Chondrocyte (in vitro differentiated cells): ENCODE results near the gene ATP5MG. TPM values are rescaled to one million over a fixed set of nuclear protein-coding genes. Genes with fewer than 3 reads are reported as not detected.

Experiments used
- DNase-seq: peaks from one replicate; pipeline ENCODE4 v3.0.0; 2021; ENCODE audit warnings: mixed read lengths, low spot score
- H3K27ac Mint-ChIP-seq: one replicate; pipeline ENCODE4 v1.8.0; 2021; ENCODE audit warnings: mild to moderate bottlenecking, moderate library complexity, mixed read lengths; ENCODE audit not compliant: unreplicated experiment
- H3K27me3 Mint-ChIP-seq: 2 replicates; pipeline ENCODE4 v1.8.0; 2021; ENCODE audit warnings: low read depth, mixed read lengths
- H3K36me3 Mint-ChIP-seq: 2 replicates; pipeline ENCODE4 v1.8.0; 2021; ENCODE audit warnings: low read depth, mixed read lengths
- H3K4me1 Mint-ChIP-seq: 2 replicates; pipeline ENCODE4 v1.8.0; 2021; ENCODE audit warnings: low read depth, mild to moderate bottlenecking, mixed read lengths
- H3K4me3 Mint-ChIP-seq: one replicate; pipeline ENCODE4 v1.8.0; 2021; ENCODE audit warnings: mild to moderate bottlenecking, moderate library complexity, mixed read lengths; ENCODE audit not compliant: unreplicated experiment
- H3K9me3 Mint-ChIP-seq: 2 replicates; pipeline ENCODE4 v1.8.0; 2021; ENCODE audit warnings: low read depth, mixed read lengths
- total RNA-seq: library from RNA; stranded (reverse); gene quantifications from 3 replicates; pipeline ENCODE4 v1.2.1, GENCODE V29; 2021
- TF ChIP-seq, protein P1 (sequence below): fragments of 200-600 bp; sonication (generic); IDR thresholded peaks from 2 replicates; pipeline ENCODE4 v1.5.0; 2021; ENCODE audit warnings: antibody characterized with exemption, mild to moderate bottlenecking, moderate library complexity

The ATP5MG gene
- total RNA-seq, 1 donor from 2014 or later = 107 TPM

DNA sequence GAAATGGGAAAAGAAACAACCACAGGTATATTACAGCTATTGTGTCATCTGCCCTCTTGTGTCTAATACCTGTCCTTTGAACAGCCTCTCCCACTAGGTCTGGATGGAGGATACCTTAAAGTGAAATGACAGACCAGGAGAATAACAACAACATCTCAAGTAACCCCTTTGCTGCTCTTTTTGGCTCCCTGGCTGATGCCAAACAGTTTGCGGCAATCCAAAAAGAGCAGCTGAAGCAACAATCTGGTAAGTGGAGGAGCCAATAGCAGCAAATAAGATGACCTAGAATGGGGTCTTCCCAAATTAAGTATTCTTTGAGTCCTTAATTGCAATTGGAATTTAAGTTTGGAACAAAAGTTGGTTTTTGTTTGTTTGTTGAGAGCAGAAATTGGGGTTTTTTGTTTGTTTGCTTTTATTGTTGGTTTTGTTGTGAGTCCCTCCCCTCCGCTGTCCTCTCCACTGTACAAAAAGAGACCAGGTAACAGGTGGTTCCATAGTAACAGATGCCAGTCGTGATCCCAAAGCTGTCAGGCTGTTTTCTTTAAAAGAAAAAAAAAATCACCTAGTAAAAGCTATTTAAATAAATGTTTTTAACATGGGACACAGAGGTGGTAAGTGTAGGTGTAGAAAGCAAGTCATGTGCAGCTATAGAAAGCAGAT lies 36.3 kb upstream of the ATP5MG start:
- H3K4me3 Mint-ChIP-seq = no peak overlapping the region
- TF ChIP-seq, protein P1, sequence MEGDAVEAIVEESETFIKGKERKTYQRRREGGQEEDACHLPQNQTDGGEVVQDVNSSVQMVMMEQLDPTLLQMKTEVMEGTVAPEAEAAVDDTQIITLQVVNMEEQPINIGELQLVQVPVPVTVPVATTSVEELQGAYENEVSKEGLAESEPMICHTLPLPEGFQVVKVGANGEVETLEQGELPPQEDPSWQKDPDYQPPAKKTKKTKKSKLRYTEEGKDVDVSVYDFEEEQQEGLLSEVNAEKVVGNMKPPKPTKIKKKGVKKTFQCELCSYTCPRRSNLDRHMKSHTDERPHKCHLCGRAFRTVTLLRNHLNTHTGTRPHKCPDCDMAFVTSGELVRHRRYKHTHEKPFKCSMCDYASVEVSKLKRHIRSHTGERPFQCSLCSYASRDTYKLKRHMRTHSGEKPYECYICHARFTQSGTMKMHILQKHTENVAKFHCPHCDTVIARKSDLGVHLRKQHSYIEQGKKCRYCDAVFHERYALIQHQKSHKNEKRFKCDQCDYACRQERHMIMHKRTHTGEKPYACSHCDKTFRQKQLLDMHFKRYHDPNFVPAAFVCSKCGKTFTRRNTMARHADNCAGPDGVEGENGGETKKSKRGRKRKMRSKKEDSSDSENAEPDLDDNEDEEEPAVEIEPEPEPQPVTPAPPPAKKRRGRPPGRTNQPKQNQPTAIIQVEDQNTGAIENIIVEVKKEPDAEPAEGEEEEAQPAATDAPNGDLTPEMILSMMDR = no peak
- no peaks in the 10 kb centered on the region for H3K27me3 Mint-ChIP-seq
- peaks cover 17% of the 10 kb centered on the region for H3K4me1 Mint-ChIP-seq
- no peak overlapping the region for H3K27ac Mint-ChIP-seq
- DNase-seq = no peak
- no peaks in the 10 kb centered on the region for H3K9me3 Mint-ChIP-seq
- peaks cover 11% of the 10 kb centered on the region for H3K36me3 Mint-ChIP-seq

DNA sequence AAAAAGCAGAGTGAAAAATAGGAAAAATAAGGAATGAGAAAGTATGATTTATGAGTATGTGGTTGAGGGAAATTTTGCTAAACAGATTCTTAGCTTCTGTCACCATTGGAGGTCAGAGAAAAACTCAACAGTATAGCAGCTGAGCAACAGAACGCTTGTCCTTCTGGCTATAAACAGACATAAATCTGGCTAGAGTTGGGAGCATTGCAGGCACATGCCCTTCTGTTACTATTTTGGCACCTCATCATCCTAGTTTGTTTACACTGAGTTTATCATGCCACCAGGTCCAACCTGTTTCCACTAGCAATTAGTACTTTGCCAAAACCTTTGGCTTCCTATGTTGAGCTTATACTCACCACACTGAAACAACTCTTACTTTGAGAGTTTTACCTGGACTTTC lies 35.1 kb upstream of the ATP5MG start:
- Mint-ChIP-seq H3K27me3 (no peaks in the 10 kb centered on the region), H3K4me1 (peaks cover 9% of the 10 kb centered on the region), H3K27ac (no peak overlapping the region), H3K36me3 (peaks cover 18% of the 10 kb centered on the region), H3K9me3 (no peaks in the 10 kb centered on the region), H3K4me3 (no peak overlapping the region)
- TF ChIP-seq, protein P1 = no peak
- no peak for DNase-seq

DNA sequence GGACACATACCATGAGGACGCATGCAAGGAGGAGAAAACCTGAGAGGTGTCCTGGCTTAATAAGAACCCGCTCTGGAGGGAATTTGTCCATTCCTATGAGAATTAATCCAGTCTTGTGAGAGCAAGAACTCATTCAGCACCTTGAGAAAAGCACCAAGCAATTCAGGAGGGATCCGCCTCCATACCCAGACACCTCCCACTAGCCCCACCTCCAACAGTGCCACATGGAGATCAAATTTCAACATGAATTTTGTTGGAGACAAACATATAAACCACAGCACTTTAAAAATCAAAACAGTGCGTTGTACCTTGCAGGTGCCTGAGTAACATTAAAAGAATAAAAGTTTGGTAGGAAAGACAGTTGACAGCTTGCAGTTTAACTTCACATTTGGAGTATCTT lies 30.6 kb upstream of the ATP5MG start:
- Mint-ChIP-seq H3K27me3 (no peaks in the 10 kb centered on the region), H3K4me1 (no peaks in the 10 kb centered on the region), H3K4me3 (no peak overlapping the region), H3K9me3 (no peaks in the 10 kb centered on the region), H3K36me3 (peaks cover 46% of the 10 kb centered on the region), H3K27ac (no peak overlapping the region)
- DNase-seq = no peak
- TF ChIP-seq, protein P1 = no peak

DNA sequence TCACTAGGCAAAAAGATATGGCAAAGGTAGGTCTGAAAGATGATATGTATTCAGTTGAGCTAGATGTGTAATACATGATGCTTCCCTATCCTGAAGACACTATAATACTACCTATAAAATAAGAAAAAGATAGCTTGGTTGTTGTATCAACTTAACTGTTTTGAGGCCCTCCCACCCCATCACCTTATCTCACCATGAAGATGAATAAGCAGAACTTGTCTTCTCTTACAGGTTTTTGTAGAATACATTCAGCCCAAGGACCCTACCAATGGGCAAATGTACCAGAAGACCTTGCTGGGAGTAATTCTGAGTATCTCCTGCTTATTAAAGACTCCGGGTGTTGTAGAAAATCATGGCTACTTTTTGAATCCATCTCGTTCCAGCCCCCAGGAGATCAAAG lies 28.1 kb upstream of the ATP5MG start:
- no peaks in the 10 kb centered on the region for H3K4me1 Mint-ChIP-seq
- H3K27ac Mint-ChIP-seq = no peak overlapping the region
- peaks cover 52% of the 10 kb centered on the region for H3K36me3 Mint-ChIP-seq
- H3K27me3 Mint-ChIP-seq = no peaks in the 10 kb centered on the region
- no peaks in the 10 kb centered on the region for H3K9me3 Mint-ChIP-seq
- DNase-seq = no peak
- TF ChIP-seq, protein P1 = no peak
- H3K4me3 Mint-ChIP-seq = no peak overlapping the region

DNA sequence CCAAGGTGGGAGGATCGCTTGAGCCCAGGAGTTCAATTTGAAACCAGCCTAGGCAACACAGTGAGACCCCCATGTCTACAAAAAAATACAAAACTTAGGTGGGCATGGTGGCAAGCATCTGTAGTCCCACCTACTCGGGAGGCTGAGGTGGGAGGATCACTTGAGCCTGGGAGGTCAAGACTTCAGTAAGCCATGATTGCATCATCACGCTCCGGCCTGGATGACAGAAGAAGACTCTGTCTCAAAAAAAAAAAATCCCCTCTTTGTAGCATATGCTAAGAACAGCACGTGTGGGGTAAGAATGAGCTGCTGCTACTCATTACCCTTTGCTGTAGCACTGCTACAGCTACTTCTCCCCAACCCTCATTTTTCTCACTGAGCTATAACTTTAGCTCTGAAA lies 27.5 kb upstream of the ATP5MG start:
- Mint-ChIP-seq H3K9me3 (no peaks in the 10 kb centered on the region), H3K4me3 (no peak overlapping the region), H3K27ac (no peak overlapping the region), H3K27me3 (no peaks in the 10 kb centered on the region), H3K4me1 (no peaks in the 10 kb centered on the region), H3K36me3 (peaks cover 51% of the 10 kb centered on the region)
- no peak for DNase-seq
- TF ChIP-seq, protein P1 = no peak
